Endothelial cell of umbilical vein (primary cell): ENCODE results near the gene KIAA1217. TPM values are rescaled to one million over a fixed set of nuclear protein-coding genes. Genes with fewer than 3 reads are reported as not detected.

Experiments
- BruUV-seq: library from RNA; stranded (reverse); fragments of 400-500 nt; replicated peaks from 2 replicates; lab custom pipeline; 2021; lab: Mats Ljungman, UMichigan
- CTCF ChIA-PET: fragments of 300-600, 350-600 bp; sonication (Branson Sonifier 250); formaldehyde crosslinking; loops from one replicate; lab custom pipeline; 2021; ENCODE audit warnings: antibody characterized with exemption, inconsistent platforms; lab: Charles Lee
- POLR2A ChIA-PET: fragments of 300-600, 350-600 bp; sonication (Branson Sonifier 250); formaldehyde crosslinking; loops from one replicate; lab custom pipeline; 2021; ENCODE audit warnings: antibody characterized with exemption, inconsistent platforms; lab: Charles Lee
- DNase-seq: peaks from one replicate; pipeline ENCODE4 v3.0.0-alpha.2; 2011; ENCODE audit warnings: low read depth, low spot score
- FAIRE-seq: peaks from 2 replicates; lab custom pipeline; 2011; peaks lifted over from hg19 to GRCh38; lab: Jason Lieb, UNC
- H2AFZ ChIP-seq: 2 replicates; pipeline ENCODE4 v1.6.0; 2012; ENCODE audit warnings: low read depth, low read length, control low read depth, inconsistent platforms
- H3K27ac ChIP-seq: 2 replicates; pipeline ENCODE4 v1.5.1; 2011; ENCODE audit warnings: low read depth, mild to moderate bottlenecking, control low read depth, low read length, moderate library complexity; ENCODE audit not compliant: insufficient read depth
- H3K27me3 ChIP-seq, 2 experiments: 2 replicates each; pipeline versions ENCODE4 v1.6.0 to v1.6.1; 2011; ENCODE audit warnings: low read length in 2 of 2, mixed read lengths in 1 of 2; ENCODE audit not compliant: control insufficient read depth in 2 of 2, insufficient read depth in 2 of 2
- H3K36me3 ChIP-seq, 2 experiments: 2 replicates in 1 of 2; 3 replicates in 1 of 2; pipeline ENCODE4 v1.5.1; 2011; ENCODE audit warnings: low read length in 2 of 2, mild to moderate bottlenecking in 1 of 2, moderate library complexity in 1 of 2; ENCODE audit not compliant: control insufficient read depth in 2 of 2, insufficient read depth in 2 of 2; ENCODE audit errors: extremely low read depth in 1 of 2
- H3K4me1 ChIP-seq: 3 replicates; pipeline ENCODE4 v1.5.1; 2011; ENCODE audit warnings: mild to moderate bottlenecking, low read length; ENCODE audit not compliant: control insufficient read depth, insufficient read depth; ENCODE audit errors: extremely low read depth
- H3K4me2 ChIP-seq: 2 replicates; pipeline ENCODE4 v1.6.1; 2011; ENCODE audit warnings: low read length, control low read depth, mixed read lengths; ENCODE audit not compliant: insufficient read depth
- H3K4me3 ChIP-seq, 3 experiments: fragments of 200-600 bp in 1 of 3; sonication (generic), shearing (Covaris generic) in 1 of 3; replicated peaks in 1 of 3; 2 replicates each; pipeline ENCODE4 v1.5.1; 2011 to 2016; ENCODE audit warnings: control low read depth in 3 of 3, low read length in 3 of 3, mild to moderate bottlenecking in 2 of 3, inconsistent platforms in 1 of 3, low read depth in 1 of 3, moderate library complexity in 1 of 3; ENCODE audit not compliant: insufficient read depth in 1 of 3
- H3K79me2 ChIP-seq: 2 replicates; pipeline ENCODE4 v1.6.0; 2012; ENCODE audit warnings: low read length, inconsistent platforms; ENCODE audit not compliant: control insufficient read depth, insufficient read depth
- H3K9ac ChIP-seq: replicated peaks from 2 replicates; pipeline ENCODE3; 2011; ENCODE audit warnings: low read length, control low read depth; ENCODE audit not compliant: insufficient read depth; ENCODE audit errors: extremely low read depth
- H3K9me1 ChIP-seq: replicated peaks from 3 replicates; pipeline ENCODE4 v1.6.0; 2011; ENCODE audit warnings: mild to moderate bottlenecking, low read length; ENCODE audit not compliant: control insufficient read depth, insufficient read depth; ENCODE audit errors: extremely low read depth
- H3K9me3 ChIP-seq: replicated peaks from 2 replicates; pipeline ENCODE4 v1.5.1; 2012; ENCODE audit warnings: low read length, inconsistent platforms; ENCODE audit not compliant: control insufficient read depth, insufficient read depth
- H4K20me1 ChIP-seq: replicated peaks from 2 replicates; pipeline ENCODE3; 2011; ENCODE audit warnings: mild to moderate bottlenecking, low read length; ENCODE audit not compliant: control insufficient read depth, insufficient read depth; ENCODE audit errors: extremely low read depth
- EZH2 ChIP-seq: IDR thresholded peaks from 2 replicates; pipeline ENCODE4 v1.6.1; 2012; ENCODE audit warnings: borderline replicate concordance, low read depth, mild to moderate bottlenecking, moderate library complexity, low read length, inconsistent platforms; ENCODE audit not compliant: severe bottlenecking
- FOS ChIP-seq: IDR thresholded peaks from 2 replicates; pipeline ENCODE4 v1.6.1; 2011; ENCODE audit warnings: mild to moderate bottlenecking, low read length, moderate library complexity, borderline replicate concordance; ENCODE audit not compliant: insufficient read depth
- GATA2 ChIP-seq: IDR thresholded peaks from 2 replicates; pipeline ENCODE4 v1.7.0; 2011; ENCODE audit warnings: low read depth, mild to moderate bottlenecking, moderate library complexity, mixed read lengths, low read length; ENCODE audit not compliant: insufficient read length, insufficient read depth
- JUN ChIP-seq: IDR thresholded peaks from 2 replicates; pipeline ENCODE4 v1.6.1; 2011; ENCODE audit warnings: borderline replicate concordance, low read depth; ENCODE audit not compliant: insufficient read length, insufficient read depth
- MYC ChIP-seq: IDR thresholded peaks from one replicate; pipeline ENCODE4 v1.6.1; 2011; ENCODE audit warnings: mild to moderate bottlenecking, low read depth, low read length
- POLR2A ChIP-seq: IDR thresholded peaks from 2 replicates; pipeline ENCODE4 v1.6.1; 2012; ENCODE audit warnings: low read depth, mild to moderate bottlenecking, control low read depth, low read length
- POLR2AphosphoS5 ChIP-seq: IDR thresholded peaks from 2 replicates; pipeline ENCODE4 v1.6.1; 2012; ENCODE audit warnings: low read depth, mild to moderate bottlenecking, control low read depth, low read length, moderate library complexity; ENCODE audit not compliant: insufficient read depth
- dilution Hi-C: fragments of 300-500 bp; cut with MboI; formaldehyde crosslinking; loops from one replicate; pipeline ENCODE4 v1.15.0; 2019; ENCODE audit warnings: low sequenced_read_pairs; ENCODE audit not compliant: extremely low pct_ligation_motif_present
- intact Hi-C: fragments of 100-400 bp; cut with micrococcal nuclease; formaldehyde crosslinking; loops from one replicate; pipeline ENCODE4 v1.10.0; 2022
- polyA plus RNA-seq, 4 experiments: library from polyadenylated mRNA; depleted of rRNA in 3 of 4; stranded (reverse) in 3 of 4; unstranded in 1 of 4; fragments of >200 nt; gene quantifications; 2 replicates each; pipeline versions ENCODE4 v1.2.1 to v1.2.3, GENCODE V29; 2011 to 2012; ENCODE audit warnings: missing spikeins in 1 of 4
- total RNA-seq: library from RNA; stranded (reverse); gene quantifications from 2 replicates; pipeline ENCODE4 v1.2.3, GENCODE V29; 2021
- TF ChIP-seq, protein P1 (sequence below): IDR thresholded peaks from 2 replicates; pipeline ENCODE4 v1.6.1; 2011; ENCODE audit not compliant: insufficient read depth, insufficient read length
- TF ChIP-seq, protein P2 (sequence below), 2 donors: IDR thresholded peaks; 1 replicate in 1 of 2; 2 replicates in 1 of 2; pipeline ENCODE4 v1.5.1; 2011; ENCODE audit warnings: low read length in 2 of 2, mild to moderate bottlenecking in 2 of 2, moderate library complexity in 2 of 2, control low read depth in 1 of 2, inconsistent platforms in 1 of 2, low read depth in 1 of 2; ENCODE audit not compliant: insufficient read depth in 1 of 2; ENCODE audit errors: extremely low read depth in 1 of 2

The KIAA1217 gene
- total and polyA plus RNA-seq, 2 donors (not counting 3 experiments of a cell fraction or from before 2014, with no cell fraction given), result 0.83 to 10.3 TPM

DNA sequence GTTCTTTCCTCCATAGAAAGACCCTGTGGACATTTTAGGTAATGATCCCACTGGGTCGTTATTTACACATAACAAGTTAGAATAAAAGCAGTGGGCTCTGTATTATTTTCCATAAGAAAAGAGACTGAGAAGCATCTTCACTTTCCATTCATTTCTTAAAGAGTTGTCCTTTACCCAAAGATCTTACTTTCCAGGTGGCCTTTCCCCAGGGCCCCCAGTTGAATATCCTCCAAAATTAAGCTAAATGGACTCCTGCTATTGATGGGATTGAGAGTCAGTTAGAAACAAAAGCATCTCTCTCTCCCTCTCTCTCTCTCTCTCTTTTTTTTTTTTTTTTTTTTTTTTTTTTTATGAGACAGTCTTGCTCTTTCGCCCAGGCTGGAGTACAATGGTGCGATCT, 224.8 kb downstream of the KIAA1217 start:
- Histone ChIP-seq H3K27me3 (no peaks in the 10 kb centered on the region), H3K36me3 (no peaks in the 10 kb centered on the region), H3K9me3 (no peaks in the 10 kb centered on the region), H3K4me3 (no peak overlapping the region), H3K27ac (no peak overlapping the region), H3K9ac (no peak overlapping the region), H4K20me1 (no peaks in the 10 kb centered on the region), H3K4me2 (no peak overlapping the region), H3K4me1 (no peaks in the 10 kb centered on the region), H3K79me2 (no peaks in the 10 kb centered on the region), H3K9me1 (no peaks in the 10 kb centered on the region), H2AFZ (no peak overlapping the region)
- BruUV-seq, result no TSS peak
- FAIRE-seq, result no peak
- dilution Hi-C loops (no loop called here), intact Hi-C loops (no loop called here)
- no peak for DNase-seq
- TF ChIP-seq GATA2 (no peak), POLR2A (no peak), POLR2AphosphoS5 (no peak), FOS (no peak), JUN (no peak), MYC (no peak), EZH2 (no peak)
- TF ChIP-seq, protein P1, sequence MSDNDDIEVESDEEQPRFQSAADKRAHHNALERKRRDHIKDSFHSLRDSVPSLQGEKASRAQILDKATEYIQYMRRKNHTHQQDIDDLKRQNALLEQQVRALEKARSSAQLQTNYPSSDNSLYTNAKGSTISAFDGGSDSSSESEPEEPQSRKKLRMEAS, result no peak
- TF ChIP-seq, protein P2, sequence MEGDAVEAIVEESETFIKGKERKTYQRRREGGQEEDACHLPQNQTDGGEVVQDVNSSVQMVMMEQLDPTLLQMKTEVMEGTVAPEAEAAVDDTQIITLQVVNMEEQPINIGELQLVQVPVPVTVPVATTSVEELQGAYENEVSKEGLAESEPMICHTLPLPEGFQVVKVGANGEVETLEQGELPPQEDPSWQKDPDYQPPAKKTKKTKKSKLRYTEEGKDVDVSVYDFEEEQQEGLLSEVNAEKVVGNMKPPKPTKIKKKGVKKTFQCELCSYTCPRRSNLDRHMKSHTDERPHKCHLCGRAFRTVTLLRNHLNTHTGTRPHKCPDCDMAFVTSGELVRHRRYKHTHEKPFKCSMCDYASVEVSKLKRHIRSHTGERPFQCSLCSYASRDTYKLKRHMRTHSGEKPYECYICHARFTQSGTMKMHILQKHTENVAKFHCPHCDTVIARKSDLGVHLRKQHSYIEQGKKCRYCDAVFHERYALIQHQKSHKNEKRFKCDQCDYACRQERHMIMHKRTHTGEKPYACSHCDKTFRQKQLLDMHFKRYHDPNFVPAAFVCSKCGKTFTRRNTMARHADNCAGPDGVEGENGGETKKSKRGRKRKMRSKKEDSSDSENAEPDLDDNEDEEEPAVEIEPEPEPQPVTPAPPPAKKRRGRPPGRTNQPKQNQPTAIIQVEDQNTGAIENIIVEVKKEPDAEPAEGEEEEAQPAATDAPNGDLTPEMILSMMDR (IDR thresholded peaks at IDR 0.05; ENCODE audit: extremely low read depth in 1 of 2, insufficient read depth in 1 of 2, low read depth in 1 of 2, low read length in 2 of 2), result no peak
- ChIA-PET POLR2A (no interaction called here), CTCF (no interaction called here)
